ENCODE data around the gene SCGB3A1. TPM values are rescaled to one million over a fixed set of nuclear protein-coding genes. Genes with fewer than 3 reads are reported as not detected.

Gene SCGB3A1
- total RNA-seq, 1 experiment from 2014 or later, result not detected

- no peaks in the 10 kb centered on the region for H3K9me3 Mint-ChIP-seq (ENCODE audit: low read depth, unreplicated experiment)
- H3K27me3 Mint-ChIP-seq (ENCODE audit: unreplicated experiment), result peaks cover 80% of the 10 kb centered on the region
- intact Hi-C loops (cut with micrococcal nuclease; ENCODE audit: unreplicated experiment), result no loop called here
- no peak overlapping the region for H3K4me3 Mint-ChIP-seq (ENCODE audit: low read depth, unreplicated experiment)
- CTCF ChIA-PET, result no interaction called here
- no peak overlapping the region for H3K27ac Mint-ChIP-seq (ENCODE audit: unreplicated experiment)
- peaks cover 11% of the 10 kb centered on the region for H3K4me1 Mint-ChIP-seq (ENCODE audit: low read depth, unreplicated experiment)
- no peak for DNase-seq
- no peak for TF ChIP-seq CTCF (IDR thresholded peaks at IDR 0.05; ENCODE audit: unreplicated experiment)
- no TSS peak for BruUV-seq (replicated peaks)
- no peaks in the 10 kb centered on the region for H3K36me3 Mint-ChIP-seq (ENCODE audit: insufficient read depth, unreplicated experiment)
Observed at GRCh38 chr5:180618829-180619562, 27.7 kb upstream of the SCGB3A1 start.

- CTCF ChIA-PET, result no interaction called here
- no peak for DNase-seq
- peaks cover 84% of the 10 kb centered on the region for H3K27me3 Mint-ChIP-seq (ENCODE audit: unreplicated experiment)
- H3K36me3 Mint-ChIP-seq (ENCODE audit: insufficient read depth, unreplicated experiment), result no peaks in the 10 kb centered on the region
- no peaks in the 10 kb centered on the region for H3K9me3 Mint-ChIP-seq (ENCODE audit: low read depth, unreplicated experiment)
- no peak for TF ChIP-seq CTCF (IDR thresholded peaks at IDR 0.05; ENCODE audit: unreplicated experiment)
- intact Hi-C loops (cut with micrococcal nuclease; ENCODE audit: unreplicated experiment), result no loop called here
- no peak overlapping the region for H3K27ac Mint-ChIP-seq (ENCODE audit: unreplicated experiment)
- no peak overlapping the region for H3K4me3 Mint-ChIP-seq (ENCODE audit: low read depth, unreplicated experiment)
- no TSS peak for BruUV-seq (replicated peaks)
- peaks cover 11% of the 10 kb centered on the region for H3K4me1 Mint-ChIP-seq (ENCODE audit: low read depth, unreplicated experiment)
Observed at GRCh38 chr5:180618487-180618828, 27.2 kb upstream of the SCGB3A1 start.

- TF ChIP-seq CTCF (IDR thresholded peaks at IDR 0.05; ENCODE audit: unreplicated experiment), result no peak
- Mint-ChIP-seq H3K9me3 (ENCODE audit: low read depth, unreplicated experiment) (no peaks in the 10 kb centered on the region), H3K27ac (ENCODE audit: unreplicated experiment) (no peak overlapping the region), H3K36me3 (ENCODE audit: insufficient read depth, unreplicated experiment) (no peaks in the 10 kb centered on the region), H3K27me3 (ENCODE audit: unreplicated experiment) (peaks cover 69% of the 10 kb centered on the region), H3K4me3 (ENCODE audit: low read depth, unreplicated experiment) (no peak overlapping the region), H3K4me1 (ENCODE audit: low read depth, unreplicated experiment) (no peaks in the 10 kb centered on the region)
- intact Hi-C loops (cut with micrococcal nuclease; ENCODE audit: unreplicated experiment), result loop anchor here (5.0 kb wide), 1 partner anchor 104 kb away; no protein-coding TSS in a partner anchor
- no peak for DNase-seq
- CTCF ChIA-PET, result interaction anchor here (0.6 kb wide), 1 partner anchor 20 kb away, joined by 5 read pairs; no protein-coding TSS in a partner anchor
- BruUV-seq (replicated peaks), result no TSS peak
Observed at GRCh38 chr5:180613814-180614188, 22.5 kb upstream of the SCGB3A1 start.

- no peaks in the 10 kb centered on the region for H3K4me1 Mint-ChIP-seq (ENCODE audit: low read depth, unreplicated experiment)
Observed at GRCh38 chr5:180613188-180613813, 22.0 kb upstream of the SCGB3A1 start.

More at GRCh38 chr5:180613188-180613813, 22.0 kb upstream of the SCGB3A1 start:
- no peak overlapping the region for H3K4me3 Mint-ChIP-seq (ENCODE audit: low read depth, unreplicated experiment)
- no peaks in the 10 kb centered on the region for H3K9me3 Mint-ChIP-seq (ENCODE audit: low read depth, unreplicated experiment)
- H3K27ac Mint-ChIP-seq (ENCODE audit: unreplicated experiment), result no peak overlapping the region
- TF ChIP-seq CTCF (IDR thresholded peaks at IDR 0.05; ENCODE audit: unreplicated experiment), result no peak
- H3K27me3 Mint-ChIP-seq (ENCODE audit: unreplicated experiment), result peaks cover 64% of the 10 kb centered on the region
- intact Hi-C loops (cut with micrococcal nuclease; ENCODE audit: unreplicated experiment), result loop anchor here (5.0 kb wide), 1 partner anchor 104 kb away; no protein-coding TSS in a partner anchor
- H3K36me3 Mint-ChIP-seq (ENCODE audit: insufficient read depth, unreplicated experiment), result no peaks in the 10 kb centered on the region
- no peak for DNase-seq
- CTCF ChIA-PET, result interaction anchor here (0.6 kb wide), 1 partner anchor 19 kb away, joined by 5 read pairs; no protein-coding TSS in a partner anchor
- no TSS peak for BruUV-seq (replicated peaks)

Measured in Calu3 (cell line).